Endodermal cell (in vitro differentiated cells): ENCODE measurements around the gene CER1. TPM values are rescaled to one million over a fixed set of nuclear protein-coding genes. Genes with fewer than 3 reads are reported as not detected.

Source experiments
- DNase-seq: peaks from one replicate; pipeline ENCODE4 v3.0.0-alpha.2; 2017
- H3K27ac ChIP-seq: 2 replicates; pipeline ENCODE4 v1.5.1; 2013; ENCODE audit warnings: mild to moderate bottlenecking, low read depth, low read length, moderate library complexity
- H3K27me3 ChIP-seq: 2 replicates; pipeline ENCODE4 v1.6.1; 2013; ENCODE audit warnings: mild to moderate bottlenecking, low read length, moderate library complexity; ENCODE audit not compliant: insufficient read depth, control insufficient read depth, poor library complexity, severe bottlenecking
- H3K36me3 ChIP-seq: 2 replicates; pipeline ENCODE4 v1.7.0; 2013; ENCODE audit warnings: mild to moderate bottlenecking, low read length, moderate library complexity; ENCODE audit not compliant: control insufficient read depth, insufficient read depth
- H3K4me1 ChIP-seq: one replicate; pipeline ENCODE4 v1.7.0; 2013; ENCODE audit warnings: low read length; ENCODE audit not compliant: control insufficient read depth, insufficient read depth
- H3K4me3 ChIP-seq: 2 replicates; pipeline ENCODE4 v1.5.1; 2013; ENCODE audit warnings: mild to moderate bottlenecking, low read length, moderate library complexity
- H3K9ac ChIP-seq: 2 replicates; pipeline ENCODE4 v1.6.1; 2013; ENCODE audit warnings: mild to moderate bottlenecking, low read length, moderate library complexity; ENCODE audit not compliant: poor library complexity, severe bottlenecking; ENCODE audit errors: extremely low read depth
- H3K9me3 ChIP-seq: 2 replicates; pipeline ENCODE4 v1.6.1; 2013; ENCODE audit warnings: mild to moderate bottlenecking, low read length, moderate library complexity; ENCODE audit not compliant: control insufficient read depth
- H3K27ac Mint-ChIP-seq: 2 replicates; pipeline ENCODE4 v1.8.0; 2020; ENCODE audit warnings: mixed read lengths
- H3K27me3 Mint-ChIP-seq: 2 replicates; pipeline ENCODE4 v1.8.0; 2021; ENCODE audit warnings: mild to moderate bottlenecking, mixed read lengths; ENCODE audit not compliant: insufficient read depth
- H3K36me3 Mint-ChIP-seq: 2 replicates; pipeline ENCODE4 v1.8.0; 2020; ENCODE audit warnings: low read depth, mixed read lengths
- H3K4me1 Mint-ChIP-seq: 2 replicates; pipeline ENCODE4 v1.8.0; 2020; ENCODE audit warnings: mixed read lengths
- H3K4me3 Mint-ChIP-seq: 2 replicates; pipeline ENCODE4 v1.8.0; 2020; ENCODE audit warnings: mild to moderate bottlenecking, moderate library complexity, mixed read lengths
- H3K9me3 Mint-ChIP-seq: 2 replicates; pipeline ENCODE4 v1.8.0; 2020; ENCODE audit warnings: mild to moderate bottlenecking, mixed read lengths
- WGBS, 2 experiments: methylation state at CpG; one replicate each; pipeline versions ENCODE4 v1.1.5 to v1.1.7; 2013; ENCODE audit warnings: missing lambda C conversion rate in 2 of 2, mixed read lengths in 1 of 2; ENCODE audit not compliant: insufficient coverage in 1 of 2, insufficient read length in 1 of 2; 5-methylcytosine and 5-hydroxymethylcytosine counted together
- total RNA-seq, 2 donors: library from RNA; stranded (reverse); fragmentation: NEBNext Ultra II Directional in 1 of 2; extraction: Animal tissue kit (Norgen Biotek cat#: 25700) in 1 of 2; gene quantifications; 2 replicates in 1 of 2; 3 replicates in 1 of 2; pipeline ENCODE4 v1.2.1, GENCODE V29; 2021
- TF ChIP-seq, protein P1 (sequence below): fragments of 200-600 bp; sonication (generic); conservative IDR thresholded peaks from 2 replicates; pipeline ENCODE4 v1.5.0; 2021; ENCODE audit warnings: antibody characterized with exemption, mild to moderate bottlenecking

The CER1 gene
- total RNA-seq, 2 donors from 2014 or later = 694 to 2,562 TPM

GRCh38 chr9:14760060-14760459, 37.5 kb upstream of the CER1 start:
- no peak overlapping the region for H3K9ac ChIP-seq
- H3K4me3 ChIP-seq = peak overlapping the region; percentile 65
- no peaks in the 10 kb centered on the region for H3K9me3 Mint-ChIP-seq
- peaks cover 41% of the 10 kb centered on the region for H3K4me1 Mint-ChIP-seq
- H3K27me3 Mint-ChIP-seq = no peaks in the 10 kb centered on the region
- TF ChIP-seq, protein P1, sequence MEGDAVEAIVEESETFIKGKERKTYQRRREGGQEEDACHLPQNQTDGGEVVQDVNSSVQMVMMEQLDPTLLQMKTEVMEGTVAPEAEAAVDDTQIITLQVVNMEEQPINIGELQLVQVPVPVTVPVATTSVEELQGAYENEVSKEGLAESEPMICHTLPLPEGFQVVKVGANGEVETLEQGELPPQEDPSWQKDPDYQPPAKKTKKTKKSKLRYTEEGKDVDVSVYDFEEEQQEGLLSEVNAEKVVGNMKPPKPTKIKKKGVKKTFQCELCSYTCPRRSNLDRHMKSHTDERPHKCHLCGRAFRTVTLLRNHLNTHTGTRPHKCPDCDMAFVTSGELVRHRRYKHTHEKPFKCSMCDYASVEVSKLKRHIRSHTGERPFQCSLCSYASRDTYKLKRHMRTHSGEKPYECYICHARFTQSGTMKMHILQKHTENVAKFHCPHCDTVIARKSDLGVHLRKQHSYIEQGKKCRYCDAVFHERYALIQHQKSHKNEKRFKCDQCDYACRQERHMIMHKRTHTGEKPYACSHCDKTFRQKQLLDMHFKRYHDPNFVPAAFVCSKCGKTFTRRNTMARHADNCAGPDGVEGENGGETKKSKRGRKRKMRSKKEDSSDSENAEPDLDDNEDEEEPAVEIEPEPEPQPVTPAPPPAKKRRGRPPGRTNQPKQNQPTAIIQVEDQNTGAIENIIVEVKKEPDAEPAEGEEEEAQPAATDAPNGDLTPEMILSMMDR = no peak
- H3K9me3 ChIP-seq = no peaks in the 10 kb centered on the region
- 0% methylated on average over 1 of the region's 1 CpG for WGBS, 2 experiments
- H3K4me1 ChIP-seq = peaks cover 13% of the 10 kb centered on the region
- no peaks in the 10 kb centered on the region for H3K36me3 Mint-ChIP-seq
- no peaks in the 10 kb centered on the region for H3K27me3 ChIP-seq
- H3K27ac ChIP-seq = no peak overlapping the region
- H3K36me3 ChIP-seq = no peaks in the 10 kb centered on the region
- no peak overlapping the region for H3K4me3 Mint-ChIP-seq
- no peak for DNase-seq
- peak overlapping the region; percentile 77 for H3K27ac Mint-ChIP-seq

DNA sequence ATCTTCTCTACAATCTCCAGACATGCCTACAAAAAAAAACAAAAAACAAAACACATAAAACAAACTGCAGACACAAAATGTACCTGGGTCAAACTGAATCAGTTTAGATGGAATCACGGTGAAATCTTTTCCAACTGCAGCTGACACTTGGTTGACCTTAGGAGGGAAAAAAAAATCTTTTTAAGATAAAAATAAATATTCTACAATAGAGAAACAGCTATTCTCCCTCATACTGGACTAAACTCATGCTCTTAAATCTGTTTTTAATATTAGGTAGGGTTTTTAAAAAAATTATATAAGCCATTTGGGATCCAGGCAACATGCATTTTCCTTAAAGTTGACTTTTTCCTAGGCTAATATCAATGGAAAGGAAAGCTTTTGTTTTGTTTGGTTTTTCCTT, 33.8 kb upstream of the CER1 start:
- H3K36me3 Mint-ChIP-seq = no peaks in the 10 kb centered on the region
- Histone ChIP-seq H3K27ac (no peak overlapping the region), H3K4me3 (no peak overlapping the region), H3K36me3 (no peaks in the 10 kb centered on the region), H3K27me3 (no peaks in the 10 kb centered on the region), H3K9ac (no peak overlapping the region), H3K9me3 (no peaks in the 10 kb centered on the region), H3K4me1 (peaks cover 20% of the 10 kb centered on the region)
- H3K27ac Mint-ChIP-seq = no peak overlapping the region
- TF ChIP-seq, protein P1 = no peak
- no peak for DNase-seq
- 93% methylated on average over 1 of the region's 1 CpG; no CpG with 5 or more reads in 1 of the 2 experiments for WGBS, 2 experiments
- no peaks in the 10 kb centered on the region for H3K27me3 Mint-ChIP-seq
- no peak overlapping the region for H3K4me3 Mint-ChIP-seq
- H3K9me3 Mint-ChIP-seq = no peaks in the 10 kb centered on the region
- peaks cover 54% of the 10 kb centered on the region for H3K4me1 Mint-ChIP-seq

DNA sequence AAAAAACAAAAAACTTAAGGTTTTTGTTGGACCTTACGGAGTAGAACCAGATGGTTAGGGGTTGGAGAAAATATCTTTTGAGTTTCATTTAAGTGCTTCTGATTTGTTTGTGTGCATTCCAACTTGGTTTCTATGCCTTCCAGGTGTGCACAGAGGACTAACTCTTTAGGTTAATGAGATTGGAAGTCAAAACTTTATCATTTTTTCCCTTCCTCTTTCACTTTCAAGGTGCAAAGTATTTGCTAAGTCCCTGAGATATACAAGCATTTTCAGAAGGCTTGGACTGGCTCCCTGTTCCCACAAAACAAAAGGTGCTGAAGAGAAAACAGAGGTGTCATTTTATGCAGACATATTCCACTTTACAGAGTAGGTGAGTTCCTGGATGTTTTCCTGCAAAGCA, 30.3 kb upstream of the CER1 start:
- H3K27ac ChIP-seq = no peak overlapping the region
- H3K36me3 Mint-ChIP-seq = no peaks in the 10 kb centered on the region
- H3K4me1 Mint-ChIP-seq = peaks cover 67% of the 10 kb centered on the region
- no peaks in the 10 kb centered on the region for H3K27me3 Mint-ChIP-seq
- no peaks in the 10 kb centered on the region for H3K36me3 ChIP-seq
- no peaks in the 10 kb centered on the region for H3K9me3 ChIP-seq
- H3K9ac ChIP-seq = peak overlapping the region; percentile 70
- TF ChIP-seq, protein P1 = no peak
- no peak overlapping the region for H3K4me3 Mint-ChIP-seq
- H3K4me3 ChIP-seq = peak overlapping the region; percentile 72
- H3K9me3 Mint-ChIP-seq = no peaks in the 10 kb centered on the region
- peak overlapping the region; percentile 68 for H3K27ac Mint-ChIP-seq
- no peaks in the 10 kb centered on the region for H3K27me3 ChIP-seq
- H3K4me1 ChIP-seq = peaks cover 26% of the 10 kb centered on the region
- no peak for DNase-seq
- 59% methylated on average over 1 of the region's 1 CpG; no CpG with 5 or more reads in 1 of the 2 experiments for WGBS, 2 experiments
